ENCODE measurements around the gene STX16. TPM values are rescaled to one million over a fixed set of nuclear protein-coding genes. Genes with fewer than 3 reads are reported as not detected.

STX16 gene
- total RNA-seq, 4 donors from 2014 or later, result 52.3 to 146 (median 77.0) TPM

GRCh38 chr20:58613061-58613854 is 37.8 kb upstream of the STX16 start:
- intact Hi-C loops (cut with DNase I; ENCODE audit: low total_unique reads) (no loop called here), in situ Hi-C loops (cut with MboI; ENCODE audit: low pct_ligation_motif_present in 1 of 4, low pct_unique_long_range_greater_than_20kb in 1 of 4, low sequenced_read_pairs in 3 of 4) (no loop called here)
- DNase-seq, result no peak
- Histone ChIP-seq H3K27ac (no peak overlapping the region), H3K4me3 (no peak overlapping the region), H3K27me3 (no peaks in the 10 kb centered on the region), H3K36me3 (no peaks in the 10 kb centered on the region), H3K9me3 (no peaks in the 10 kb centered on the region), H3K4me1 (peaks cover 0 to 7% (median 1%) of the 10 kb centered on the region in 4 donors)
- TF ChIP-seq POLR2AphosphoS5 (IDR thresholded peaks at IDR 0.05), result no peak
- TF ChIP-seq POLR2A (IDR thresholded peaks at IDR 0.05), result no peak
- TF ChIP-seq, protein P1, sequence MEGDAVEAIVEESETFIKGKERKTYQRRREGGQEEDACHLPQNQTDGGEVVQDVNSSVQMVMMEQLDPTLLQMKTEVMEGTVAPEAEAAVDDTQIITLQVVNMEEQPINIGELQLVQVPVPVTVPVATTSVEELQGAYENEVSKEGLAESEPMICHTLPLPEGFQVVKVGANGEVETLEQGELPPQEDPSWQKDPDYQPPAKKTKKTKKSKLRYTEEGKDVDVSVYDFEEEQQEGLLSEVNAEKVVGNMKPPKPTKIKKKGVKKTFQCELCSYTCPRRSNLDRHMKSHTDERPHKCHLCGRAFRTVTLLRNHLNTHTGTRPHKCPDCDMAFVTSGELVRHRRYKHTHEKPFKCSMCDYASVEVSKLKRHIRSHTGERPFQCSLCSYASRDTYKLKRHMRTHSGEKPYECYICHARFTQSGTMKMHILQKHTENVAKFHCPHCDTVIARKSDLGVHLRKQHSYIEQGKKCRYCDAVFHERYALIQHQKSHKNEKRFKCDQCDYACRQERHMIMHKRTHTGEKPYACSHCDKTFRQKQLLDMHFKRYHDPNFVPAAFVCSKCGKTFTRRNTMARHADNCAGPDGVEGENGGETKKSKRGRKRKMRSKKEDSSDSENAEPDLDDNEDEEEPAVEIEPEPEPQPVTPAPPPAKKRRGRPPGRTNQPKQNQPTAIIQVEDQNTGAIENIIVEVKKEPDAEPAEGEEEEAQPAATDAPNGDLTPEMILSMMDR (IDR thresholded peaks at IDR 0.05), result no peak
- no peak for TF ChIP-seq EP300 (IDR thresholded peaks at IDR 0.05; ENCODE audit: low read depth)
- WGBS, 2 donors (ENCODE audit: low coverage in 1 of 2), result 74 to 94% methylated on average over 3 to 17 of the region's 17 CpGs

DNA sequence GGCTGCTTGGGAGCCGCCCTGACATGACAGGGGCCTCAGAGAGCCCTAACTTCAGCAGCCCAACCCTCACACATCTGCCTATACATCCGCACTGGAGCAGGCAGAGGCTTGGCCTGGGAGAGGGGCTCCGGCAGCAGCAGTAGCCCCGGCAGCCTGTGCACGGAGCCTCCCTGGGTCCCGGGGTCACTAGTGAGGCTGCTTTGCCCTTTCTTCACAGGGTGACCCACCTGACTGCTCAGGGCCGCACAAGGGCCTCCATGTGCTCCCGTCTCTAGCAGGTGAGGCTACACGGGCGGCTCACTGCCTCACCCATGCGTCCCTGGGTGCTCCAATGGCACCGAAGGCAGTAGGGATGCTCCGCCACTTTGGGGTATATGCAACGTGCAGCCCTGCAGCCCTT is 36.7 kb upstream of the STX16 start:
- H3K4me3 ChIP-seq, result no peak overlapping the region
- no peaks in the 10 kb centered on the region for H3K27me3 ChIP-seq
- in situ Hi-C loops (cut with MboI; ENCODE audit: low pct_ligation_motif_present in 1 of 4, low pct_unique_long_range_greater_than_20kb in 1 of 4, low sequenced_read_pairs in 3 of 4), result no loop called here
- no peak for DNase-seq
- intact Hi-C loops (cut with DNase I; ENCODE audit: low total_unique reads), result no loop called here
- TF ChIP-seq POLR2A (IDR thresholded peaks at IDR 0.05) (no peak), EP300 (IDR thresholded peaks at IDR 0.05; ENCODE audit: low read depth) (no peak), POLR2AphosphoS5 (IDR thresholded peaks at IDR 0.05) (no peak)
- TF ChIP-seq, protein P1 (IDR thresholded peaks at IDR 0.05), result no peak
- H3K36me3 ChIP-seq, result no peaks in the 10 kb centered on the region
- no peaks in the 10 kb centered on the region for H3K9me3 ChIP-seq
- 83 to 95% methylated on average over 1 to 11 of the region's 14 CpGs for WGBS, 2 donors (ENCODE audit: low coverage in 1 of 2)
- H3K27ac ChIP-seq, result no peak overlapping the region
- H3K4me1 ChIP-seq, result peaks cover 0 to 7% (median 1%) of the 10 kb centered on the region in 4 donors

DNA sequence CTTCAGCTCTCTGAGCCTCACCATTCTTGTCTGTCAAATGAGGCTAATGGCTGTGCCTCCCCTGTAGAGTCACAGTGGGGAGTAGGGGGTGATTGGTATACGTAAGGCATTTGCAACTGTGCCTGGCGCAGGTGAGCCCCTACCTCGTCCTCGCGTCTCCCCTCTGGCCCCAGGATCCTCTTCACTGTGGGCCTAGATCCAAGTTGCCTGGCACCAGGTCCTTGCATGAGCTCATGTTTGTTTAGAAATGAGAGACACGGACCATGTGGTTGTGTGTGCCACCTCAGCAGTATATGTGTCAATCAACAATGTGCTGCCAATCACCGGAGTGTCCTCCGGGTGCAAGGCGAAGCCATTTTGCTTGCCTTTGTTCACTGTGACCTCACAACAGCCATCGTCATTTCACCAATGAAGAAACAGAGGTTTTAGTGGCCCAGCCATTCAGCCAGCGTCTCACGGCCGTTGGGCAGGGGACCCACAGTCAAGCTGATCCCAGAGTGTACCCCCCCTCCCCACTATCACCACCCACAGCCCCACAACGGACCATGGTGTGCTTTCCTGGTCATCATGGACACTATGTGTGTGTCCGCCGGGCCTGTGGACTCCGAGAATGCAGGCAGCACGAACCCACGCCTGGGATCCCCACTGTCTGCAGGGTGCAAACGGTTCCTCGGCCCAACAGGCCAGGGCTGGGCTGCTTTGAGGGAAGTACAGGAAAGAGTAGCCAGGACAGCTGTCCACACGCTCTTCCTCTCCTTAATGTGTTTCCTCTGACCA is 35.9 kb upstream of the STX16 start:
- H3K4me3 ChIP-seq, result no peak overlapping the region
- peaks cover 0 to 7% (median 1%) of the 10 kb centered on the region in 4 donors for H3K4me1 ChIP-seq
- H3K27ac ChIP-seq, result no peak overlapping the region
- intact Hi-C loops (cut with DNase I; ENCODE audit: low total_unique reads), result no loop called here
- H3K36me3 ChIP-seq, result no peaks in the 10 kb centered on the region
- 89 to 92% methylated on average over 2 to 22 of the region's 22 CpGs for WGBS, 2 donors (ENCODE audit: low coverage in 1 of 2)
- H3K27me3 ChIP-seq, result no peaks in the 10 kb centered on the region
- no peak for DNase-seq
- H3K9me3 ChIP-seq, result no peaks in the 10 kb centered on the region
- TF ChIP-seq EP300 (IDR thresholded peaks at IDR 0.05; ENCODE audit: low read depth) (no peak), POLR2AphosphoS5 (IDR thresholded peaks at IDR 0.05) (no peak), POLR2A (IDR thresholded peaks at IDR 0.05) (no peak)
- TF ChIP-seq, protein P1 (IDR thresholded peaks at IDR 0.05), result no peak
- in situ Hi-C loops (cut with MboI; ENCODE audit: low pct_ligation_motif_present in 1 of 4, low pct_unique_long_range_greater_than_20kb in 1 of 4, low sequenced_read_pairs in 3 of 4), result no loop called here

GRCh38 chr20:58616411-58616810 is 34.7 kb upstream of the STX16 start:
- H3K9me3 ChIP-seq, result no peaks in the 10 kb centered on the region
- H3K27me3 ChIP-seq, result no peaks in the 10 kb centered on the region
- no peak for DNase-seq
- TF ChIP-seq, protein P1 (IDR thresholded peaks at IDR 0.05), result no peak
- TF ChIP-seq POLR2AphosphoS5 (IDR thresholded peaks at IDR 0.05) (no peak), EP300 (IDR thresholded peaks at IDR 0.05; ENCODE audit: low read depth) (no peak), POLR2A (IDR thresholded peaks at IDR 0.05) (no peak)
- in situ Hi-C loops (cut with MboI; ENCODE audit: low pct_ligation_motif_present in 1 of 4, low pct_unique_long_range_greater_than_20kb in 1 of 4, low sequenced_read_pairs in 3 of 4) (no loop called here), intact Hi-C loops (cut with DNase I; ENCODE audit: low total_unique reads) (no loop called here)
- no peak overlapping the region for H3K27ac ChIP-seq
- WGBS, 2 donors (ENCODE audit: low coverage in 1 of 2), result 80 to 87% methylated on average over 4 to 7 of the region's 7 CpGs
- H3K4me3 ChIP-seq, result no peak overlapping the region
- H3K4me1 ChIP-seq, result peaks cover 0 to 7% (median 1%) of the 10 kb centered on the region in 4 donors
- no peaks in the 10 kb centered on the region for H3K36me3 ChIP-seq
